HG02884 (cell line): Measurements from ENCODE around the gene HMCN2.

Experiments
- ATAC-seq: cut with Tn5 transposase; IDR thresholded peaks from one replicate; pipeline ENCODE4 v1.9.1; 2021; ENCODE audit warnings: mild to moderate bottlenecking, moderate library complexity; ENCODE audit not compliant: unreplicated experiment

HMCN2 gene

DNA sequence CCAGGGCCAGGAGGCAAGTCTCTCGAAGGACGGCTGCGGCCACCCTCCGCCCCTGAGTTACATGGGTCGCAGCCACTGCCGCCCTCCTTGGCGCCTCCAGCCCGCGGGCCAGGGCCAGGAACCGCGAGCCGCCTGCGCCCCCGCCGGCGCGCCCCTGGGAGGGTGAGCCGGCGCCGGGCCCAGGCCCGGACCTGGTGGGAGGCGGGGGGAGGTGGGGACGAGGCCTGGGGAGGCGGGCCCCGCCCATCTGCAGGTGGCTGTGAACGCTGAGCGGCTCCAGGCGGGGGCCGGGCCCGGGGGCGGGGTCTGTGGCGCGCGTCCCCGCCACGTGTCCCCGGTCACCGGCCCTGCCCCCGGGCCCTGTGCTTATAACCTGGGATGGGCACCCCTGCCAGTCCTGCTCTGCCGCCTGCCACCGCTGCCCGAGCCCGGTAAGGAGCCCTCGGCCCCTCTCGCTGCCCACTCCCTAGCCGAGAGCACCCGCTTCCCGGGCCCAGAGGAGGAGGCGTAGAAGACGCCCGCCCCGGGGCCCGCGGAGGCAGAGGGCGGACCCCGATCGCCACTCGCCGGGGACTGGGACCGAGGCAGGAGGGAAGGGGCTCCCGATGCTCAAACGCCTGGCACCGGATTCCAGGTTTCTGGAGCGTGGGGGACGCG, 179.1 kb downstream of the HMCN2 start, which contains the start of gene ASS1:
Gene ASS1, plus strand, starts transcription at position 397 of the 657 bp plus-strand sequence. CDS start 7,268 bp downstream, outside the sequence.
- ATAC-seq: no peak

DNA sequence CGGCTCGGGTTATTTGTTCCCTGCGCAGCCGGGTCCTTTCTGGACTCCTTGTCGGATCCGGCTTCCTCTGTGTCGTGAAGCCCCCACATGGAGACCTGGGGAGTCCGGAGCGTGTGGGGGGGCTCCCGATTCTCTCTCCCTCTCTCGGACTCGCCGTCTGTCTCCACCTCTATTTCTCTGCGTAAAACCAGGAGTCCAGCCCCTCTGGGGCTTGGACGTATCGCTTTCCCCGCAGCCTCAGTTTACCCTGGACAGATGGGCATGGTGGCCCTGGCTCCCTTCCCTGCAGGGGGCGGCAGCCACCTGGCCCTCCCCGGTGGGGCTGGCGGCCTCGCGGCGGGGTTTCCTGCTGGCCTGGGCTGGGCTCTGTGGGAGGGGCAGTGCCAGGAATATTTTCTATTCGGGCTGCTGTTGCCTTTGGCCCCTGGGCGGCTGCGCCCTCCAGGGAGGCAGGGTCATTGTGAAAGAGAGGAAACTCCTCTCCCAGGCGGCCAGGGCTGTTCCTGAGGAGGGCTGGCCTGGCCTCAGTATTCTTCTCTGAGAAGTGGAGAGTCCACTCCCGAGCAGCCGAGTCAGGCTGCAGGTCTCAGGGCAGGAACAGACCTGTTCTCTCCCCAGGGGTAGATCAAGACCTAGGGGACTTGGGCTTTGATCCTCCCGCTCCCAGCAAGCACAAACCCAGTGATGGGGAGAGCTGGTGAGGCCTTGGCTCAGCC, 179.9 kb downstream of the HMCN2 start:
- ATAC-seq: no peak

DNA sequence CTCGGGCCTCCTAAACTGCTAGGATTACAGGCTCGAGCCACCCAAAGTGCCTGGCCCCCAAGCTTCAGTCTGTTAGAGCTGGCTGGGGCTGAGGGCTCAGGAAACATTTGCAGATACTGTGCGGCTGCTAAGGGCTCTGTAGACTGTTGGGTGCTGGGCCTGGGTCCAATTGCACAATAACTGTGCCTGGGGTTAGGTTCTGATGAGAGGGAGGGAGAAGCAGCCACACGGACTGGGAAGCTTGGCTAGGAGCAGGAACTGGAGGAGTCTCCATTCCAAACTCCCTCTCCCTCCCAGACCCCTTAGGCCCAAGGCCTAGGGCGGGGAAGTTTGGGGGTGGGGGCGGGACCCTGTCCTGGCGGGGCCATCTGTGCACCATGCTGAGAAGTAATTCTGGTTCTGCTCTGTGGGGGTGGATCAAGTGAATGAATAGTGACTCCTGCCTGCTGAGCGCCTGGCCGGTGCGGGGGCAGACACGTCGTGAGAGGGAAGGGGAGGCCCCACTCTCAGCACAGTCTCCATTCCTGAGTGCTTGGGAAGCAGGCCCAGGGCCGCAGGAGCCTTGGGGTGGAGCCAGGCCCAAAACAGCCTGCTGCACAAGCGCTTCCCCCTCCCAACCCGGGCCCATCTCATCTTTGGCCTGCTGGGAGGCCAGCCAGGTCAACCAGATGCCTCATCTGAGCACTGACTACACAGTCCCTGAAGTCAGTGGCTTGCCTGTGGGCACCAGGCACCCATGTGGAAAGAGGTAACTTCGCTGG, 180.7 kb downstream of the HMCN2 start:
- no peak for ATAC-seq

DNA sequence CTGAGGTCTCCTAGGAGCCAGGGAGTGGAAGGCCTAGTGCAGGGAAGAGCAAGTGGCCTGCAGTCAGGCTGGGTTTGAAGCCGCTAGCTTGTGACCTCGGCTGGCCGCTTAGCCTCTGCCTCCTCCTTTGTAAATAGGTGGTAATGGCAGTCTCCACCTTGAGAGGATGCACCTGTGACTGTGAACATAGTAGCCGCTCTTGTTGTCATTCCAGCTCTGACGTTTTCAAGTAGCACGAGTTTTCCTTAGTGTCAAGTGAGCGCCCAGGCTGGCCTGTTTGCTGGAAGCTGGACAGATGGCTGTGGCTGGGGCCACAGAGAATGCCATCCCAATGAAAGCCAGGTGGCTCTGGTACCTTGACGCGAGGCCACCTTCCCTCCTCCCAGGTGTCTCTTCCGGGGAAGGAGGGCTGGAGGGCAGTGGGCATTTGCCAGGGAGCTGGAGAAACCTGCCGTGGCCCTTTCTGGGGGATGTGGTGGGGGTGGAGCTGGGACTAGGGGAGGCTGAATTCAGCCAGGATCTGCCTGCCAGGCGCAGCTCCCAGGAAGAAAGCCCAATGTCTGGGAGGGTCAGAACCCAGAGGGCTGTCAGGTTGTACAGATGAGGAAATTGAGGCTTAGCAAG, 181.7 kb downstream of the HMCN2 start:
- no peak for ATAC-seq

DNA sequence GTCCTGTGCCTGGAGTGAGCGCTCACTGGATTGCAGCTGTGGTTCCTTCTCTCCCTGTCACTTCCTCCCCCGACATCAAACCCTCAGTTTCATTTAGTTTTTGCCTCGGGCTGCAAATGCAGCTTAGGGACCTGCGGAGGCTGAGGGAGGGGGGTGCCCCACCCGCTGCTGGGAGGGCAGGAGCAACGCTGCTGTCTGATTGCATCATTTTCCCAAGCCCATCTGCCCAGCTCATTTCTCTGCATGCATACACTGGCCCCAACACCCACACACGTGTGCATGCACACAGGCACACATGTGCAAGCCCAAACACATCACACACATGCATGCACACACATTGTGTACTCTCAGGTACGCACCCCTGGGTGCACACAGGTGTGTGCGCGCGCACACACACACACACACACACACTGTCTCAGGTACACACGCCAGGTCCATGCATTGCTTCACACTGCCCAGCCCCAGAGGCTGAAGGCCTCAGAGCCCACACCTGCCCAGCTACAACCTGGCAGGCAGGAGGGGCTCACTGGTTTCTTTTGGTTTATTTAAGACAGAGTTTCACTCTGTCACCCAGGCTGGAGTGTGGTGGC, 182.6 kb downstream of the HMCN2 start:
- ATAC-seq: no peak

DNA sequence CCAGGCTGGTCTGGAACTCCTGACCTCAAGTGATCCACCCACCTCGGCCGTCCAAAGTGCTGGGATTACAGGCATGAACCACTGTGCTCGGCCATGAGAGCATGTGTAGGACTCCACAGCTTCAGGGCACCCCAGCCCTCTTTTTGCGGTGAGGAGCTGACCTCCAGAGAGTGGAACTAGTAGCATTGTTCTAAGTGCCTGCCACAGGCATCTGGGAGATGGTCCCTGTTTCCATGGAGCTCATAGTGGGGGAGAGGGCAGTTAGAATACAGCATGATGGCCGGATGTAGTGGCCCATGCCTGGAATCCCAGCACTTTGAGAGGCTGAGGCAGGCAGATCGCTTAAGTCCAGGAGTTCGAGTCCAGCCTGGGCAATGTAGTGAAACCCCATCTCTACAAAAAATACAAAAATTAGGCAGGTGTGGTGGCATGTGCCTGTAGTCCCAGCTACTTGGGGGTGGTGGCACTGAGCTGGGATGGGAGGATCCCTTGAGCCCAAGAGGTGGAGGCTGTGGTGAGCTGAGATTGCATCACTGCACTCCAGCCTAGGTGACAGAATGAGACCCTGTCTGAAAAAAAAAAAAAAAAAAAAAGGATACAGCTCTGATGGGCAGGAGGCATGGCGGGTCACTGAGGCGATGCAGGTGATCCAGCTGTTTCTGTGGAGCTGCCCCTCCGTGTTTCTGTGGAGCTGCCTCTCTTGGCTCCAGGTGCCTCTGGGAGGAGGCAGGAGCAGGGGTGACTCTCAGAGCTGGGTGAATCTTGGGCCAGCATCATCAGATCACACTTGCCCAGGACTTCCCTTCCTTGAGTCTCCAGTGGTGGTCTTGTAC, 183.4 kb downstream of the HMCN2 start:
- no peak for ATAC-seq

DNA sequence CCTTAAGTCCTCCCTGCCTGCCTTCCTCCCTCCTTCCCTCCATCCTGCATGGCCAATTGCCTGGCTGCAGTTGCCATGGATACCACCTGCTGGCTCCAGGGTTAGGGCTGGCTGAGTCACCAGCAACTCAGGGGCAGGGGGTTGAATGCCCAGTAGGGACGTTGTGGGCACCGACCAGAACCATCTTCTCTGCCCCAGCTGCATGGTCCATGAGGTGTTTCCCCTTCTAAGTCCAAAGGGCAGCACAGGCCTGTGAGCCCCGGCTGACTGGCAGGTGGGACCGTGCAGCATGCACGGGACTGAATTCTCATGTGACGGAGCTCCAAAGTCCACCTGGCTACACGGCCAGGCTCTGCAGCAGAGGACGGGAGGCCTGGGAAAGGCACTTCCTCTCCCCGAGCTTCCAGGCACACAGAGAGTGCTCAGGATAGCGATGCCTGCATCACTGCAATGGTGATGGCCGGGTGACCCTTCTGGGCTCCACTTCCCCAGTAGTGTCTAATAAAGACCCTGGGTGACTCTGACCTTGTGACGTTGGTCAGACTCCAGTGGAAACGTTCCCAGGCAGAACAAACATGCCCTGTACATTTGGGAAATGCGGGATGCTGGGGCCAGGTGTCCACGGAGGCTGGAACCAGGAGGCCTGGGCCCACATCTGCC, 184.9 kb downstream of the HMCN2 start:
- ATAC-seq: no peak

DNA sequence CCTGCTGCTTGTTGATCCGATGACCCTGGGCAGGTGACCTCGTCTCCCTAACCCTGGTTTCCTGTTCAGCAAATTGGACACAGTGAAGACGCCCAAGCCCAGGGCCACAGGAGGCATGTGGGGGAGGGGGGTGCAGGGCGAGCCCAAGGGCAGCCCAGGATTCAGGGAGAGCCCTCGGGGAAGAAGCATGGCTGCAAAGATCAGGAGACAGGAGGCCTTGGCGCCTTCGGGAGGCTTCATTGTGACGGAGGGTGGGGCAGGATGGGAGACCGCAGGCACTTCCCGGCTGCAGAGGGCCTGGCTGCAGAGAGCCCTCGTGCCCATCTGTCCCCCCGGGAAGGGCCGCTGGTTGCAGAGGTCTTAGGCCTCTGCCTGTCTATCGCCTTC, 185.4 kb downstream of the HMCN2 start:
- ATAC-seq: no peak

DNA sequence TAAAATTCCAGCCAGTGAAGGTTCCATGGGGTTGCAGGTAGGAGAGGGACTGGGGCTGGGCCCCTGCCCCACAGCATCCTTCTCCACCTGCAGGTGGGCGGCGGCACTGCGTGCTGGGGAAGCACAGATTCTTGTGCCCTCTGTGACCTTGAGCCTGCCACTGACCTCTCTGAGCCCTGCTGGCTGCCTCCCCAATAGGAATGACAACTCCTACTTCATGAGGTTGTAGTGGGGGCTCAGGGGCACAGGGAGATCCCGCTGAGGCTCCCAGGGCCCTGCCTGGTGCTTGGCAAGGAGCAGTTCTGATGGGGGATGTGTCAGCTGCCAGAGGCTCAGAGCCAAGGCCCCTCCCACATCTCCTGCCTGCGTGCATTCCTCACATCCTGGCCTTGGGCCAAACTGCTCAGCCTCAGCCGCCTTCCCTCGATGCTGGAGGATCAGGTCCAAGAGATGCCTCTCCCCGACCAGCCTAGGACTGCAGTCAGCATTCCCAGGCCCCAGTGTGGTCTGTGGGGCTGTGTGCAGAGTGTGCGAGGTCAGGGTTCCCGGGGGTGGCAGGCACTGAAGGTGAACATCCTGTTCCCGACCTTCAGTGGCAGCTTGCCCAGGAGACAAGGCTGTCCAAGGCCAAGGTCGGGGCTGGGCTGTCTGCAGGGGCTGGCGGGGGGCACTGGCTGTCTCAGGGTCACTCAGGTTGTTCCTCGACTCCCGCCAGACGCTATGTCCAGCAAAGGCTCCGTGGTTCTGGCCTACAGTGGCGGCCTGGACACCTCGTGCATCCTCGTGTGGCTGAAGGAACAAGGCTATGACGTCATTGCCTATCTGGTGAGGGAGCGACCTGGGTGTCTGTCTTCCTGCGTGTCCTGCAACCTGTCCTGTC, 186.2 kb downstream of the HMCN2 start:
- no peak for ATAC-seq

DNA sequence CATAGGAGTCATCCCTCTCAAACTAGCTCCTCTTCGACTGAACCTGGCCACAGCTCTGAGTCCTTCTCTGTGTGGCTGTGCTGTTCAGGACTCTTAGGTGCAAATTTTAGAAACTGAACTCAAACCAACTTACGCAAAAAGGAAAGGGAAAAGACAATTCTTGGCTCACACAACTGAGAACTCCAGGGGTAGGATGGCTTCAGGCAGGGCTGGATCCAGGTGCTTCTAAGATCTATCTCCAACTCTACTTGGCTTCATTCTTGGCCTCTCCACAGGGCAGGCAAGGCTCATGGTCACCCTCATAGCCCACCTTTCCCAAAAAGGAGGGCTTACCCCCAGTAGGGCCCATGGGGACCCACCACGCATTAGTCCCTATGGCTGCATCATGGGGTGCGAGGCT, 187.3 kb downstream of the HMCN2 start:
- no peak for ATAC-seq

DNA sequence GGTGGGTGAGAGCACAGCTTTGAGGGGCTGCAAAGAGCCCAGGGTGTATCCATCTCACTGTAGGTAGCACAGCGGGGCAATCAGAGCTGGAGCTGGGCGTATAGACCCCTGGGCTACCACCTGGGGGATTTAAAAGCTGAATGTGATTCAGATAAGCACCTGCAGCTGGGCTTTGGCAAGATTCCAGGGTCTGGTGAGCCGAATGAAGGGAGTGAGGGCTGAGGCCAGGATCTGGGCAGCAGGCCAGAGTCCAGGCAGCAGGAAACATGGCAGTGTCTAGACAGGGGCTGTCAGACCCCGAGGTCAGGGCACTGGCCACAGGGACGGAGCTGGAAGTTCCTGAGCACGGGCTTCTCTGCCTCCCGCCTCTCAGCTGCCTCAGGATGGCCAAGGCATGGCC, 187.9 kb downstream of the HMCN2 start:
- no peak for ATAC-seq

DNA sequence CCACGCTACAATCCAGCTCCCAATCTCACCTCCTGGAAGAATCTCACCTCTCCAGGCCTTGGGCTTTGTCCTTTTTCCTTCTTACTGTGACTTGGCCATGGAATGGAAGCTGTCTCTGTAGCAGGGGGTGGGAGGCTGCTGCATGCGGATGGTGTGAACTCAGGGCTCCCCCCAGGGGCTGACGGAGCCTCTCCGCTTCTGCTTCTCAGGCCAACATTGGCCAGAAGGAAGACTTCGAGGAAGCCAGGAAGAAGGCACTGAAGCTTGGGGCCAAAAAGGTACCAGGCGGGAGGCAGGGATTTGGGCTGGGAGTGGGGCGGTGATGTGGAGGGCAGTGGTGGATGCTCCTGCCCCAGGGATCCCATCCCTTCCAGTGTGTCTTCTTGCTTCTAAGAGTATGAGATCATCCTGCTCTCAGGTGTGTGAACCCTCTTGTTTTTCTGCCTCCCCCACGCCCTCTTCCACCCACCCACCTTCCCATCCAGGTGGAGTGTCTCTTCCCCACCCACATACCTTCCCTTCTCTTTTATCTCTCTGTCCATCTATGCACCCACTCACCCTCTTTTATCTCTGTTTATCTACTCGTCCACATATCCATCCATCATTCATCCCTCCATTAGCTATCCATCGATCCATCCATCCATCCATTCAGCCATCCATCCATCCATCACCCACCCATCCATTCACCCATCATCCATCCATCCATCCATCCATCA, 188.7 kb downstream of the HMCN2 start:
- ATAC-seq: no peak

DNA sequence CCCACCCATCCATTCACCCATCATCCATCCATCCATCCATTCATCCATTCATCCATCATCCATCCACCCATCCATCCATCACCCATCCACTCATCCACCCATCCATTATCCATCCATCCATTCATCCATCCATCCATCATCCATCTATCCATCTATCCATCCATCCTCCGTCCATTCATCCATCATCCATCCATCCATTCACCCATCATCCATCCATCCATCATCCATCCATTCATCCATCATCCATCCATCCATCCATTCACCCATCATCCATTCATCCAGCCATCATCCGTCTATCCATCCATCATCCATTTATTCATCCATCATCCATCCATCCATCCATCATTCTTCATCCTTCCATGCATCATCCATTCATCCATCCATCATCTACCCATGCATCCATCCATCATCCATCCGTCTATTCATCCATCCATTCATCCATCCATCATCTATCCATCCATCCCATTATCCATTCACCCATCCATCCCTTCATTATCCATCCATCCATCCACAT, 189.3 kb downstream of the HMCN2 start:
- no peak for ATAC-seq

DNA sequence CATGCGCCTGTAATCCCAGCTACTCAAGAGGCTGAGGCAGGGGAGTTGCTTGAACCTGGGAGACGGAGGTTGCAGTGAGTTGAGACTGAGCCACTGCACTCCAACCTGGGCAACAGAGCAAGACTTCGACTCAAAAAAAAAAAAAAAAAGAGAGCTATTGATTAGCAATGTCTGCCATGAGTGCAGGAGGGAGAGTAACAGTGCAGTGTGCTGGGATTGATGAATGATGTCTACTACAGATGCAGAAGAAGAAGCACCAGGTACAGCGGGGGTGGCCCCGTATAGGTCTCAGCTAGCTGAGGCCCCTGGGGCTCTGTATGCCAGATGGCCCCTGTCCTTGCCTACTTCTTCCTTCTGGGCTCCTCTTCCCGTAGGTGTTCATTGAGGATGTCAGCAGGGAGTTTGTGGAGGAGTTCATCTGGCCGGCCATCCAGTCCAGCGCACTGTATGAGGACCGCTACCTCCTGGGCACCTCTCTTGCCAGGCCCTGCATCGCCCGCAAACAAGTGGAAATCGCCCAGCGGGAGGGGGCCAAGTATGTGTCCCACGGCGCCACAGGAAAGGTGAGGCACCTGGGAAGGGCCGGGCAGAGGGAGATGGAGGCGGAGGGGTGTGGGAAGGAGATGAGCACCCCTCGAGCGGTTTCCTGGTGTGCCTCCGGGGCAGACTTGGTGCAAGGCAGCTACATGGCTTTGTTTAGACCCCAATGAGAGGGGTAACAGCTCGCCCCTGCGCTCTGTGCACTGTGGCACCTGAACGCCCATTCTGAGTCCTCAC, 192.7 kb downstream of the HMCN2 start:
- ATAC-seq: no peak

DNA sequence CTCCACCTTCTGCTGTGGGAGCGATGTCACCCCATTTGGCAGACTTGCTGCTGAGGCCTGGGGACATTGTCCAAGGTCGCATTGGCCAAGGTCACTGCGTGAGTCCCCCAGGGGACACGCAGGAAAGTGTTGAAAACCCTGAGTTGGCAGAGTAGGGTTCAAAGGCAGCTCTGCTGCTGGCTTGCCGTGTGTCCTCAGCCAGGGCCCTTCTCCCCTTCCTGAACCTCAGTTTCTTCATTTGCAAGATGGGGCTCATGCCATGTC, 193.2 kb downstream of the HMCN2 start:
- ATAC-seq: no peak

DNA sequence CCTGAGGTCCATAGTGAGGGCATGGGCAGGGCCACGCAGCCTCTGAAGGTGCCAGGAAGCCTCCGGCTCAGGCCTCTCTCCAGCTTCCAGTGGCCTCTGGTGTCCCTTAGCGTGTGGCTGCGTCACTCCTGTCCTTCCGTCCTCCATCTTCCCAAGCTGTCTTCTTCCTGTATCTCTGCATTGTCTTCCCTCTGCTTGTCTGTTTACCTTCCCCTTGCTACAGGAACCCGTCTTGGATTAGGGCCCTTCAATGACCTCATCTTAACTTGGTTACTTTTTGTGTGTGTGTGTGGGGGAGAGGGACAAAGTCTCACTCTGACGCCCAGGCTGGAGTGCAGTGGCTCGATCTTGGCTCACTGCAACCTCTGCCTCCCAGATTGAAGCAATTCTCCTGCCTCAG, 193.6 kb downstream of the HMCN2 start:
- no peak for ATAC-seq

DNA sequence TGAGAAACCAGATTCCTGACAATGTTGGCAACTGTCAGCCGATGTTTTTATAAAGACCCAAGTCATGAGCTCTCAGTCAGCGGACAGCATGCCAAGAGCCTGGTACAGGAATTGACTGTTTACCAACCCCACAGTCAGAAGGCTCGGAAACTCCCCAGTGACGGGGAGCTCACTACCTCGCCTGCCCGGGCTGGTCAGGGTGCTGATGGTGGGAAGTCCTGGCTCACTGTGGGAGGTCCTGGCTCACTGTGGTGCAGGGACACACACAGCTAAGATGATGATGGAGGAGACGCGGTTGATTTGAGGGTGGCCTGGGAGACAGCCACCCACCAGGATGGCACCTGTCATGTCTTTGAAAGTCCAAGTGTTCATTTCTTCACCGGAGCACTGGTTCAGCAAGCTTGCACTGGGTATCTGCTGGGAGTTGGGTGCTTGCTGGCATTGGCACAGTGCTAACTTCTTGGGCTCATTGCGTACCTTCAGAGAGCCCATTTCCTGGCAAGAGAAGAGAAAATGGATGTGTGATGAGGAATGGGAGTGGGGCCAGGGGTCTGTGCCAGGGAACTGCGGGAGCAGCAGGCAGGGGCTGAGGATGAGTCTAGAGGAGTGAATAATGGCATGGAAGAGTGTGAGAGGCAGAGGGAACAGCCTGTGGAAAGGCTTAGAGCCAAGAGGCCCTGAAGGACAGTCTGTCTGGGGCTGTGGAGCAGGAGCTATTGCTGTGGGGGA, 194.5 kb downstream of the HMCN2 start:
- no peak for ATAC-seq
